CD4-positive, alpha-beta T cell (primary cell): ENCODE data around the gene PRX. TPM values are rescaled to one million over a fixed set of nuclear protein-coding genes. Genes with fewer than 3 reads are reported as not detected.

Experiments
- ATAC-seq: fragments of 200-7000 bp; cut with Tn5 transposase; one replicate; pipeline ENCODE4 v1.10.0; 2022; ENCODE audit warnings: mild to moderate bottlenecking; ENCODE audit not compliant: poor library complexity
- CTCF ChIA-PET: fragments of 350-600 bp; sonication (Branson Sonifier 250); formaldehyde crosslinking; loops from one replicate; lab custom pipeline; 2021; ENCODE audit warnings: antibody characterized with exemption, inconsistent platforms; lab: Charles Lee
- POLR2A ChIA-PET: fragments of 350-600 bp; sonication (Branson Sonifier 250); formaldehyde crosslinking; loops from one replicate; lab custom pipeline; 2021; ENCODE audit warnings: antibody characterized with exemption, inconsistent platforms; lab: Charles Lee
- DNase-seq, 14 experiments: peaks; one replicate each; pipeline ENCODE4 v3.0.0-alpha.2; 2013 to 2020; ENCODE audit warnings: mixed read lengths in 2 of 14
- H3K27ac ChIP-seq, 2 donors: one replicate each; pipeline versions ENCODE4 v1.5.1 to v1.7.0; 2013; ENCODE audit warnings: low read length in 2 of 2, low read depth in 1 of 2, mild to moderate bottlenecking in 1 of 2
- H3K27me3 ChIP-seq, 2 experiments: 1 replicate in 1 of 2; 2 replicates in 1 of 2; pipeline versions ENCODE4 v1.6.1 to v1.7.0; 2013; ENCODE audit warnings: low read length in 2 of 2, control low read depth in 1 of 2, mild to moderate bottlenecking in 1 of 2, moderate library complexity in 1 of 2; ENCODE audit not compliant: insufficient read depth in 2 of 2, control insufficient read depth in 1 of 2
- H3K36me3 ChIP-seq: one replicate; pipeline ENCODE4 v1.6.1; 2013; ENCODE audit warnings: low read length, control low read depth; ENCODE audit not compliant: insufficient read depth
- H3K4me1 ChIP-seq: one replicate; pipeline ENCODE4 v1.6.1; 2013; ENCODE audit warnings: low read length, control low read depth; ENCODE audit not compliant: insufficient read depth
- H3K4me3 ChIP-seq: one replicate; pipeline ENCODE4 v1.5.1; 2013; ENCODE audit warnings: mild to moderate bottlenecking, low read length, moderate library complexity
- H3K9me3 ChIP-seq, 2 experiments: 1 replicate in 1 of 2; 2 replicates in 1 of 2; pipeline versions ENCODE4 v1.6.1 to v1.7.0; 2013; ENCODE audit warnings: low read length in 2 of 2, mild to moderate bottlenecking in 2 of 2, control low read depth in 1 of 2, moderate library complexity in 1 of 2; ENCODE audit not compliant: control insufficient read depth in 1 of 2, insufficient read depth in 1 of 2
- H3K27ac Mint-ChIP-seq: one replicate; pipeline ENCODE4 v1.8.0; 2020; ENCODE audit warnings: mixed read lengths
- H3K27me3 Mint-ChIP-seq: one replicate; pipeline ENCODE4 v1.8.0; 2021; ENCODE audit warnings: mixed read lengths
- H3K36me3 Mint-ChIP-seq: one replicate; pipeline ENCODE4 v1.8.0; 2021; ENCODE audit warnings: low read depth, mixed read lengths
- H3K4me1 Mint-ChIP-seq: one replicate; pipeline ENCODE4 v1.8.0; 2021; ENCODE audit warnings: low read depth, mixed read lengths
- H3K4me3 Mint-ChIP-seq: one replicate; pipeline ENCODE4 v1.8.0; 2020; ENCODE audit warnings: mild to moderate bottlenecking, mixed read lengths
- H3K9me3 Mint-ChIP-seq: one replicate; pipeline ENCODE4 v1.8.0; 2020; ENCODE audit warnings: mixed read lengths
- intact Hi-C, 2 experiments: fragments of 100-400 bp; cut with DNase I in 1 of 2; cut with micrococcal nuclease in 1 of 2; formaldehyde crosslinking; loops; one replicate each; pipeline versions ENCODE4 v1.15.1 to v1.9.0; 2023 to 2025; cut with DNase I, micrococcal nuclease
- total RNA-seq, 174 experiments: library from RNA in 2 of 174; stranded (reverse) in 2 of 174; gene quantifications; one replicate each; pipeline ENCODE4 v1.2.3 and lab custom pipeline; 2021 to 2026
- TF ChIP-seq, protein P1 (sequence below): fragments of 200-600 bp; IDR thresholded peaks from one replicate; pipeline ENCODE4 v1.8.0; 2022; ENCODE audit warnings: antibody characterized with exemption, mild to moderate bottlenecking

PRX gene
- total RNA-seq, 2 experiments from 2014 or later = 1.5 TPM

GRCh38 chr19:40395956-40396355, 17.2 kb downstream of the PRX start:
- H3K27me3 ChIP-seq = no peaks in the 10 kb centered on the region
- Mint-ChIP-seq H3K9me3 (no peaks in the 10 kb centered on the region), H3K27me3 (no peaks in the 10 kb centered on the region), H3K27ac (no peak overlapping the region), H3K4me1 (peaks cover 16% of the 10 kb centered on the region), H3K36me3 (no peaks in the 10 kb centered on the region), H3K4me3 (no peak overlapping the region)
- TF ChIP-seq, protein P1, sequence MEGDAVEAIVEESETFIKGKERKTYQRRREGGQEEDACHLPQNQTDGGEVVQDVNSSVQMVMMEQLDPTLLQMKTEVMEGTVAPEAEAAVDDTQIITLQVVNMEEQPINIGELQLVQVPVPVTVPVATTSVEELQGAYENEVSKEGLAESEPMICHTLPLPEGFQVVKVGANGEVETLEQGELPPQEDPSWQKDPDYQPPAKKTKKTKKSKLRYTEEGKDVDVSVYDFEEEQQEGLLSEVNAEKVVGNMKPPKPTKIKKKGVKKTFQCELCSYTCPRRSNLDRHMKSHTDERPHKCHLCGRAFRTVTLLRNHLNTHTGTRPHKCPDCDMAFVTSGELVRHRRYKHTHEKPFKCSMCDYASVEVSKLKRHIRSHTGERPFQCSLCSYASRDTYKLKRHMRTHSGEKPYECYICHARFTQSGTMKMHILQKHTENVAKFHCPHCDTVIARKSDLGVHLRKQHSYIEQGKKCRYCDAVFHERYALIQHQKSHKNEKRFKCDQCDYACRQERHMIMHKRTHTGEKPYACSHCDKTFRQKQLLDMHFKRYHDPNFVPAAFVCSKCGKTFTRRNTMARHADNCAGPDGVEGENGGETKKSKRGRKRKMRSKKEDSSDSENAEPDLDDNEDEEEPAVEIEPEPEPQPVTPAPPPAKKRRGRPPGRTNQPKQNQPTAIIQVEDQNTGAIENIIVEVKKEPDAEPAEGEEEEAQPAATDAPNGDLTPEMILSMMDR = no peak
- H3K4me3 ChIP-seq = no peak overlapping the region
- no peaks in the 10 kb centered on the region for H3K36me3 ChIP-seq
- peaks cover 9% of the 10 kb centered on the region for H3K4me1 ChIP-seq
- intact Hi-C loops = no loop called here
- CTCF ChIA-PET = no interaction called here
- H3K27ac ChIP-seq = no peak overlapping the region
- DNase-seq = no peak
- H3K9me3 ChIP-seq = no peaks in the 10 kb centered on the region
- no peak for ATAC-seq
- POLR2A ChIA-PET = interaction anchor here (1.5 kb wide), 1 partner anchor 48 kb away, joined by 3 read pairs; the partner anchor contains the start of gene C19orf47

GRCh38 chr19:40394816-40395210, 18.4 kb downstream of the PRX start:
- intact Hi-C loops = no loop called here
- Mint-ChIP-seq H3K4me1 (peaks cover 11% of the 10 kb centered on the region), H3K4me3 (no peak overlapping the region), H3K9me3 (no peaks in the 10 kb centered on the region), H3K27ac (no peak overlapping the region), H3K36me3 (no peaks in the 10 kb centered on the region), H3K27me3 (no peaks in the 10 kb centered on the region)
- ChIA-PET POLR2A (no interaction called here), CTCF (interaction anchor here (0.5 kb wide), 1 partner anchor 971 kb away, joined by 3 read pairs; no protein-coding TSS in a partner anchor)
- H3K4me3 ChIP-seq = no peak overlapping the region
- H3K36me3 ChIP-seq = no peaks in the 10 kb centered on the region
- no peak overlapping the region for H3K27ac ChIP-seq
- ATAC-seq (no peak), DNase-seq (no peak)
- TF ChIP-seq, protein P1 = no peak
- H3K27me3 ChIP-seq = no peaks in the 10 kb centered on the region
- H3K4me1 ChIP-seq = peaks cover 9% of the 10 kb centered on the region
- H3K9me3 ChIP-seq = no peaks in the 10 kb centered on the region

DNA sequence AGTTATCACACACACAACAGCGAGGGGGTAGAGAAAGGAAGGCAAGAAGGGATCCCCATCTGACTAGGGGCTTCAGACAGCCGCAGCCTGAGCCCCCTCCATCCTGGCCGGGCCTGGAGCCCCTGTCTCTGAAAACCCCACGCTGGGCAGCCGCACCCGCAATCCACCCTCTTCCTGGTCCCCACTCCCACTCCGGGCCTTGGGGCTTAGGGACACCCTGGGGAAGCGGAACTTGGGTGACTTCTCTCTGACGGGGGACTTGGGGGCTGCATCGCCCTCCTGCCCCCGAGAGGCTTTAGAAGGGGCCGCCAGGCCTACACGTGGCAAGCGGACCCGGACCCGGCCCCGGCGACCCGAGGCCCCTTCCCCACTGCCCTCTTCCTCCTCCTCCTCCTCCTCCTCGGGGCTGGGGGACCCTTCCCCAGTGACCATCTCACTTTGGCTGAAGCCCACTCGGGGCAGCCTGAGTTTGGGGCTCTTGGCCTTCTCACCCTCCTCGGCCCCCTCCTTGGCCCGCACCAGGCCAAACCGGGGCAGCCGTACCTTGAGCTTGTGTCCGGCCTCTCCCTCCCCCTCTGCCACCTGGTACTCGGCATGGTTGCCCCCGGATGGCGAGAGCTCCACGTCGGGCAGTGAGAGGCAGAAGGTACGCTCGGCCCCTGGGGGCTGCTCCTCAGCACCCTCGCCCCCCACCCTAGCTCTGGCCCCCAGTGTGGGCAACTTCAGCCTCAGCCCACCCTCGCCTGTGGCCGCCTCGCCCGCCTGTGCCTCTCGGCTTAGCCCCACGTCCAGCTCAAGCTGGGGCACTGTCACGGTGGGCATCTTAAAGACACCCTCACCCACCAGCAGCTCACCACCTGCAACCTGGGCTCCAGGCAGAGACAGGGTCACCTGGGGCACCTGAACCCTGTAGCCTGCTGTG, 19.0 kb downstream of the PRX start:
- no peak overlapping the region for H3K4me3 Mint-ChIP-seq
- Histone ChIP-seq H3K27ac (no peak overlapping the region), H3K27me3 (no peaks in the 10 kb centered on the region), H3K9me3 (no peaks in the 10 kb centered on the region), H3K4me1 (peaks cover 9% of the 10 kb centered on the region), H3K4me3 (no peak overlapping the region), H3K36me3 (no peaks in the 10 kb centered on the region)
- ChIA-PET POLR2A (no interaction called here), CTCF (no interaction called here)
- H3K4me1 Mint-ChIP-seq = peaks cover 6% of the 10 kb centered on the region
- H3K9me3 Mint-ChIP-seq = no peaks in the 10 kb centered on the region
- TF ChIP-seq, protein P1 = no peak
- no peaks in the 10 kb centered on the region for H3K27me3 Mint-ChIP-seq
- ATAC-seq (no peak), DNase-seq (no peak)
- intact Hi-C loops = no loop called here
- H3K36me3 Mint-ChIP-seq = no peaks in the 10 kb centered on the region
- no peak overlapping the region for H3K27ac Mint-ChIP-seq
